OCI-LY1 (cell line): ENCODE data around the gene BPIFA2.

Experiments used
- CTCF ChIP-seq: fragments of 200-600 bp; sonication (generic), shearing (Covaris generic); IDR thresholded peaks from 2 replicates; pipeline ENCODE4 v1.5.1; 2017; ENCODE audit warnings: mild to moderate bottlenecking, antibody characterized with exemption, low read length, moderate library complexity, mixed read lengths
- EZH2 ChIP-seq: fragments of 200-600 bp; sonication (generic), shearing (Covaris generic); IDR thresholded peaks from 2 replicates; pipeline ENCODE4 v1.8.0; 2017; ENCODE audit warnings: borderline replicate concordance, mixed run types, mild to moderate bottlenecking, antibody characterized with exemption, low read length, moderate library complexity, mixed read lengths

GRCh38 chr20:33166533-33167113, 1.3 kb upstream of the BPIFA2 start:
- TF ChIP-seq CTCF (no peak), EZH2 (no peak)
